A673 (cell line): ENCODE results near the gene DSCAML1. TPM values are rescaled to one million over a fixed set of nuclear protein-coding genes. Genes with fewer than 3 reads are reported as not detected.
A peak's percentile ranks its signal among the peaks of the same experiment; 100 is the strongest.

ENCODE experiments used
- BruUV-seq: library from RNA; stranded (reverse); fragments of 400-500 nt; replicated peaks from 2 replicates; lab custom pipeline; 2021; lab: Mats Ljungman, UMichigan
- CTCF ChIA-PET: fragments of 300-600 bp; sonication (Branson Sonifier 250); formaldehyde crosslinking; loops from one replicate; lab custom pipeline; 2022; ENCODE audit warnings: antibody characterized with exemption; lab: Charles Lee
- POLR2A ChIA-PET: fragments of 300-600 bp; sonication (Branson Sonifier 250); formaldehyde crosslinking; loops from one replicate; lab custom pipeline; 2022; ENCODE audit warnings: antibody characterized with exemption; ENCODE audit not compliant: low non-redundant PET; lab: Charles Lee
- DNase-seq: peaks from one replicate; pipeline ENCODE4 v3.0.0-alpha.2; 2015; ENCODE audit warnings: low spot score
- H3K27ac ChIP-seq: fragments of 200-600 bp; sonication (generic); 2 replicates; pipeline ENCODE4 v1.5.1; 2016; ENCODE audit warnings: mixed run types, low read depth, mild to moderate bottlenecking, mixed read lengths, antibody characterized with exemption, low read length; ENCODE audit not compliant: poor library complexity, severe bottlenecking
- H3K27me3 ChIP-seq: fragments of 200-600 bp; sonication (generic); replicated peaks from 2 replicates; pipeline ENCODE4 v1.6.1; 2017; ENCODE audit warnings: mixed run types, low read depth, mild to moderate bottlenecking, mixed read lengths, antibody characterized with exemption, low read length; ENCODE audit not compliant: insufficient read depth, poor library complexity
- H3K36me3 ChIP-seq: fragments of 200-600 bp; sonication (generic); 2 replicates; pipeline ENCODE4 v1.6.1; 2016; ENCODE audit warnings: mixed run types, mild to moderate bottlenecking, mixed read lengths, antibody characterized with exemption, low read length; ENCODE audit not compliant: insufficient read depth, poor library complexity, severe bottlenecking
- H3K4me1 ChIP-seq: fragments of 200-600 bp; sonication (generic); 2 replicates; pipeline ENCODE4 v1.6.1; 2017; ENCODE audit warnings: mixed run types, mild to moderate bottlenecking, mixed read lengths, antibody characterized with exemption, low read length; ENCODE audit not compliant: insufficient read depth, poor library complexity, severe bottlenecking
- H3K4me3 ChIP-seq: fragments of 200-600 bp; sonication (generic); 2 replicates; pipeline ENCODE4 v1.5.1; 2016; ENCODE audit warnings: low read depth, mixed run types, mild to moderate bottlenecking, mixed read lengths, low read length; ENCODE audit not compliant: poor library complexity, severe bottlenecking
- H3K9me3 ChIP-seq: fragments of 200-600 bp; sonication (generic); 2 replicates; pipeline ENCODE4 v1.6.1; 2016; ENCODE audit warnings: mixed run types, low read depth, mild to moderate bottlenecking, mixed read lengths, antibody characterized with exemption, low read length; ENCODE audit not compliant: poor library complexity, severe bottlenecking
- EZH2 ChIP-seq: fragments of 200-600 bp; sonication (generic); IDR thresholded peaks from 2 replicates; pipeline ENCODE4 v1.6.1; 2017; ENCODE audit warnings: borderline replicate concordance, low read depth, mild to moderate bottlenecking, mixed read lengths, antibody characterized with exemption, low read length; ENCODE audit not compliant: poor library complexity, severe bottlenecking
- intact Hi-C: fragments of 100-400 bp; cut with micrococcal nuclease; formaldehyde crosslinking; loops from one replicate; pipeline ENCODE4 v1.10.0; 2022; ENCODE audit not compliant: unreplicated experiment
- total RNA-seq: library from RNA; stranded (reverse); gene quantifications from 2 replicates; pipeline ENCODE4 v1.2.3, GENCODE V29; 2021
- TF ChIP-seq, protein P1 (sequence below): fragments of 300-800, 200-600 bp; sonication (generic); conservative IDR thresholded peaks from 2 replicates; pipeline ENCODE4 v1.5.1; 2017; ENCODE audit warnings: low read depth, mild to moderate bottlenecking, antibody characterized with exemption, low read length, moderate library complexity, mixed read lengths

Gene DSCAML1
- total RNA-seq, 1 experiment from 2014 or later: not detected

DNA sequence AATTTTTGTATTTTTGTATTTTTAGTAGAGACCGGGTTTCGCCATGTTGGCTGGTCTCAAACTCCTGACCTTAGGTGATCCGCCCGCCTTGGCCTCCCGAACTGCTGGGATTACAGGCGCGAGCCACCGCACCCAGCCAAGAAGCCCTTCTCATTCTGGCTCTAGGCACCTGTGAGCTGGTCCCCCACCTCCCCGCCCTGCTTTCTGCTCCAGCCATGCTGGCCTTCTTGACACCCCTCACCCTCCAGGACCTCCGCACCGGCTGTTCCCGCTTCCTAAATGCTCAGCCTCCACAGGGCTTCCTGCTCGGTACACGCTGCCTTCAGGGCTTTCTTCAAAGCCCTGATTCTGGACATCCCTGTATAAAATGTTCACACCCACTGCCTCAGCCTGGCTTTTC, 33.1 kb upstream of the DSCAML1 start:
- no peak overlapping the region for H3K27ac ChIP-seq
- no peaks in the 10 kb centered on the region for H3K9me3 ChIP-seq
- CTCF ChIA-PET: no interaction called here
- no peaks in the 10 kb centered on the region for H3K4me1 ChIP-seq
- POLR2A ChIA-PET: no interaction called here
- intact Hi-C loops: no loop called here
- no peaks in the 10 kb centered on the region for H3K36me3 ChIP-seq
- H3K27me3 ChIP-seq: no peaks in the 10 kb centered on the region
- BruUV-seq: no TSS peak
- DNase-seq: no peak
- H3K4me3 ChIP-seq: no peak overlapping the region
- TF ChIP-seq, protein P1, sequence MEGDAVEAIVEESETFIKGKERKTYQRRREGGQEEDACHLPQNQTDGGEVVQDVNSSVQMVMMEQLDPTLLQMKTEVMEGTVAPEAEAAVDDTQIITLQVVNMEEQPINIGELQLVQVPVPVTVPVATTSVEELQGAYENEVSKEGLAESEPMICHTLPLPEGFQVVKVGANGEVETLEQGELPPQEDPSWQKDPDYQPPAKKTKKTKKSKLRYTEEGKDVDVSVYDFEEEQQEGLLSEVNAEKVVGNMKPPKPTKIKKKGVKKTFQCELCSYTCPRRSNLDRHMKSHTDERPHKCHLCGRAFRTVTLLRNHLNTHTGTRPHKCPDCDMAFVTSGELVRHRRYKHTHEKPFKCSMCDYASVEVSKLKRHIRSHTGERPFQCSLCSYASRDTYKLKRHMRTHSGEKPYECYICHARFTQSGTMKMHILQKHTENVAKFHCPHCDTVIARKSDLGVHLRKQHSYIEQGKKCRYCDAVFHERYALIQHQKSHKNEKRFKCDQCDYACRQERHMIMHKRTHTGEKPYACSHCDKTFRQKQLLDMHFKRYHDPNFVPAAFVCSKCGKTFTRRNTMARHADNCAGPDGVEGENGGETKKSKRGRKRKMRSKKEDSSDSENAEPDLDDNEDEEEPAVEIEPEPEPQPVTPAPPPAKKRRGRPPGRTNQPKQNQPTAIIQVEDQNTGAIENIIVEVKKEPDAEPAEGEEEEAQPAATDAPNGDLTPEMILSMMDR: no peak
- TF ChIP-seq EZH2: no peak

DNA sequence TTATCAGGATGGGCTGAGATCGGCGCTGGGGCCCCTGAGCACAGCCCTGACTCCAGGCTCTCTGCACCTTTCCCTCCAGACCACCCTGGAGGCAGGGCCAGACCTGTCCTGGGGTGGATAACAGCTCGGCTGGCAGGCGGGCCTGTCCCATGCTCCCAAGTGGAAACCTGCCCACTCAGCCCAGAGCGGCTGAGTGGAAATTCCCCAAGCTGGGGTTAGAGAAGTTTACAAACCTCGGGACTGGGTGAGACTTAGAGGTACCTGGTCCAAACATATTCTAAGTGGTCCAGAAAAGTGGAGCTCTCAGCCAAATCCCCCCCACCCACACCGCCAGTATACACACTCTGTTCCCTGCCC, 32.3 kb upstream of the DSCAML1 start:
- intact Hi-C loops: no loop called here
- no peaks in the 10 kb centered on the region for H3K4me1 ChIP-seq
- H3K27ac ChIP-seq: no peak overlapping the region
- H3K4me3 ChIP-seq: no peak overlapping the region
- TF ChIP-seq, protein P1: no peak
- TF ChIP-seq EZH2: no peak
- no peaks in the 10 kb centered on the region for H3K9me3 ChIP-seq
- no peaks in the 10 kb centered on the region for H3K36me3 ChIP-seq
- no peaks in the 10 kb centered on the region for H3K27me3 ChIP-seq
- CTCF ChIA-PET: no interaction called here
- POLR2A ChIA-PET: no interaction called here
- DNase-seq: no peak
- BruUV-seq: no TSS peak

DNA sequence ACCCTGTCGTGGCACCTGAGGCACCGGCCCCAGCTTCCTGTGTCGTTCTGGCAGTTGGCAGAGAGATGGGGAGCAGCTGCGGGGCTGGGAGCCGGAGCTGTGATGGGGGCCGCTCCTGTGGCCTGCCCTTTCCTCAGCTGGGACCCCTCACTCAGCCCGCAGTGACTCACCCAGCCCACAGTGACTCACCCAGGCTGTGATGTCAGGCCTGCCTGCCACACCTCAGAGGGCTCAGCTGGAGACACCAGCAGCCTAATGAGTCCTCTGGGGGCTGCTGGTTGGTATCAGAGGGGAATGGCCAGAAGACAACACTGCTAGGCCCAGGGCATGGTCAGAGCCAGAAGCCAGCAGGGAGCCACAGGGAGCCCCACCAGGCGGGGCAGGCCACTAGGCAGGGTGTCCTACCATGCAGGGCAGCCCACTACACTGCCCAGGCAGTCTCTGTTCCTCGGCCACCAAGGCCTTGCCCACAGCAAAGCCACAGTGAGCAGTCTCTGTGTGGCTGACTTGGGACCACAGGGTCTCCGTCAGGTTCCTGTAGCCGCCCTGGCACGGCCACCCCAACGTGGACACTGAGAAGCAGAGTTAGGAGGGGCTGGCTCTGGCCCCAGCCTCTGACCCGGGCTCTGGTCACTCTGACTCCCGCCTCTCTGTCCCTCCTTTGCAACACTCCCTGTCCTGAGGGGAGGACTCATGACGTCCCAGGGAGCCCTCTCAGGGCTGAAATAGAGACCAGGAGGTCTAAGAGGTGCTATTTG, 31.8 kb upstream of the DSCAML1 start:
- no TSS peak for BruUV-seq
- ChIA-PET CTCF (no interaction called here), POLR2A (no interaction called here)
- DNase-seq: peak; percentile 35
- no peaks in the 10 kb centered on the region for H3K4me1 ChIP-seq
- no peaks in the 10 kb centered on the region for H3K9me3 ChIP-seq
- no peaks in the 10 kb centered on the region for H3K27me3 ChIP-seq
- no peak overlapping the region for H3K27ac ChIP-seq
- no peak overlapping the region for H3K4me3 ChIP-seq
- intact Hi-C loops: no loop called here
- TF ChIP-seq, protein P1: no peak
- TF ChIP-seq EZH2: no peak
- H3K36me3 ChIP-seq: no peaks in the 10 kb centered on the region
